AG09309 (cell line): Measurements from ENCODE around the gene TMEM208.

Experiments
- DNase-seq: peaks from one replicate; pipeline ENCODE4 v3.0.0-alpha.2; 2010; ENCODE audit warnings: low read depth
- H3K4me3 ChIP-seq: 2 replicates; pipeline ENCODE4 v1.5.1; 2011; ENCODE audit warnings: mild to moderate bottlenecking, low read depth, low read length, moderate library complexity; ENCODE audit not compliant: control insufficient read depth
- CTCF ChIP-seq: IDR thresholded peaks from 2 replicates; pipeline ENCODE4 v1.5.1; 2011; ENCODE audit warnings: mild to moderate bottlenecking, low read depth, low read length, inconsistent platforms; ENCODE audit not compliant: insufficient read depth, control insufficient read depth; ENCODE audit errors: missing control alignments

The TMEM208 gene

GRCh38 chr16:67183284-67183626 lies 43.7 kb upstream of the TMEM208 start:
- peak overlapping the region; percentile 46 for H3K4me3 ChIP-seq
- TF ChIP-seq CTCF, result no peak
- no peak for DNase-seq

GRCh38 chr16:67183627-67184452 lies 43.1 kb upstream of the TMEM208 start, which contains the start of gene MATCAP1:
Gene MATCAP1, minus strand, starts transcription at chr16:67183963. Its CDS starts 3,353 bp downstream, at chr16:67180610.
- TF ChIP-seq CTCF, result no peak
- DNase-seq, result peak; percentile 88

GRCh38 chr16:67184453-67184994 lies 42.4 kb upstream of the TMEM208 start:
- no peak for TF ChIP-seq CTCF
- H3K4me3 ChIP-seq, result peak overlapping the region; percentile 46
- no peak for DNase-seq

More at GRCh38 chr16:67183627-67184452, 43.1 kb upstream of the TMEM208 start, which contains the start of gene MATCAP1:
- H3K4me3 ChIP-seq, result peak within 1 kb of the TSS; percentile 46

GRCh38 chr16:67184995-67185650 lies 41.8 kb upstream of the TMEM208 start:
- DNase-seq, result peak; percentile 62
- H3K4me3 ChIP-seq, result no peak overlapping the region
- TF ChIP-seq CTCF, result peak; percentile 95

GRCh38 chr16:67185651-67186134 lies 41.2 kb upstream of the TMEM208 start:
- no peak for DNase-seq
- H3K4me3 ChIP-seq, result no peak overlapping the region
- TF ChIP-seq CTCF, result no peak

- H3K4me3 ChIP-seq, result no peak overlapping the region
- DNase-seq, result no peak
Observed at GRCh38 chr16:67186550-67186950, 40.4 kb upstream of the TMEM208 start.

More at GRCh38 chr16:67186550-67186950, 40.4 kb upstream of the TMEM208 start:
- TF ChIP-seq CTCF, result no peak
